Measurements from ENCODE around the gene DYNLRB2. TPM values are rescaled to one million over a fixed set of nuclear protein-coding genes. Genes with fewer than 3 reads are reported as not detected.

DYNLRB2 gene
- total and polyA plus RNA-seq, 9 of the 15 experiments (the other 6 are each of a cell fraction or from before 2014, with no cell fraction given) = not detected

DNA sequence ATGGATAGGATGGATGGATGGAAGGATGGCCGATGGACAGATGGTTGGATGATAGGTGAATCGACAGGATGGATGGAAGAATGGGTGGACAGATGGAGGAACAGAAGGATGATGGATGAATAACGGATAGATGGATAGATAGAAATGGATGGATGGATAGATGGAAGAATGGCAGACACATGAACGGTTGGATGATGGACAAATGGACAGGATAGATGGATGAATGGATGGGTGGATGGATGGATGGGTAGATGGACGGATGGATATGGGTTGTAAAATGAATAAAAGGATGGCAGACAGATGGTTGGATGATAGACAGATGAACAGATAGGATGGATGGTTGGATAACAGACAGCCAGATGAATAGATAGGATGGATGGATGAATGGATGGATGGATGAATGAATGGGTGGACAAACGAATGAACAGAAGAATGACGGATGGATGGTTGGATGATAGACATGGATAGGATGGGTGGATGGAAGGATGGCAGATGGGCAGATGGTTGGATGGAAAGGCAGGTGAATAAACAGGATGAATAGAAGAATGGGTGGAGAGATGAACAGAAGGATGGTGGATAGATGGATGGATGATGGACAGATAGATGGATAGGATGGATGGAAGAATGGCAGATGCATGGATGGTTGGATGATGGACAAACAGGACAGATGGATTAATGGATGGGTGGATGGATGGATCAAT lies 55.9 kb downstream of the DYNLRB2 start (continued):
- TF ChIP-seq, protein P1, sequence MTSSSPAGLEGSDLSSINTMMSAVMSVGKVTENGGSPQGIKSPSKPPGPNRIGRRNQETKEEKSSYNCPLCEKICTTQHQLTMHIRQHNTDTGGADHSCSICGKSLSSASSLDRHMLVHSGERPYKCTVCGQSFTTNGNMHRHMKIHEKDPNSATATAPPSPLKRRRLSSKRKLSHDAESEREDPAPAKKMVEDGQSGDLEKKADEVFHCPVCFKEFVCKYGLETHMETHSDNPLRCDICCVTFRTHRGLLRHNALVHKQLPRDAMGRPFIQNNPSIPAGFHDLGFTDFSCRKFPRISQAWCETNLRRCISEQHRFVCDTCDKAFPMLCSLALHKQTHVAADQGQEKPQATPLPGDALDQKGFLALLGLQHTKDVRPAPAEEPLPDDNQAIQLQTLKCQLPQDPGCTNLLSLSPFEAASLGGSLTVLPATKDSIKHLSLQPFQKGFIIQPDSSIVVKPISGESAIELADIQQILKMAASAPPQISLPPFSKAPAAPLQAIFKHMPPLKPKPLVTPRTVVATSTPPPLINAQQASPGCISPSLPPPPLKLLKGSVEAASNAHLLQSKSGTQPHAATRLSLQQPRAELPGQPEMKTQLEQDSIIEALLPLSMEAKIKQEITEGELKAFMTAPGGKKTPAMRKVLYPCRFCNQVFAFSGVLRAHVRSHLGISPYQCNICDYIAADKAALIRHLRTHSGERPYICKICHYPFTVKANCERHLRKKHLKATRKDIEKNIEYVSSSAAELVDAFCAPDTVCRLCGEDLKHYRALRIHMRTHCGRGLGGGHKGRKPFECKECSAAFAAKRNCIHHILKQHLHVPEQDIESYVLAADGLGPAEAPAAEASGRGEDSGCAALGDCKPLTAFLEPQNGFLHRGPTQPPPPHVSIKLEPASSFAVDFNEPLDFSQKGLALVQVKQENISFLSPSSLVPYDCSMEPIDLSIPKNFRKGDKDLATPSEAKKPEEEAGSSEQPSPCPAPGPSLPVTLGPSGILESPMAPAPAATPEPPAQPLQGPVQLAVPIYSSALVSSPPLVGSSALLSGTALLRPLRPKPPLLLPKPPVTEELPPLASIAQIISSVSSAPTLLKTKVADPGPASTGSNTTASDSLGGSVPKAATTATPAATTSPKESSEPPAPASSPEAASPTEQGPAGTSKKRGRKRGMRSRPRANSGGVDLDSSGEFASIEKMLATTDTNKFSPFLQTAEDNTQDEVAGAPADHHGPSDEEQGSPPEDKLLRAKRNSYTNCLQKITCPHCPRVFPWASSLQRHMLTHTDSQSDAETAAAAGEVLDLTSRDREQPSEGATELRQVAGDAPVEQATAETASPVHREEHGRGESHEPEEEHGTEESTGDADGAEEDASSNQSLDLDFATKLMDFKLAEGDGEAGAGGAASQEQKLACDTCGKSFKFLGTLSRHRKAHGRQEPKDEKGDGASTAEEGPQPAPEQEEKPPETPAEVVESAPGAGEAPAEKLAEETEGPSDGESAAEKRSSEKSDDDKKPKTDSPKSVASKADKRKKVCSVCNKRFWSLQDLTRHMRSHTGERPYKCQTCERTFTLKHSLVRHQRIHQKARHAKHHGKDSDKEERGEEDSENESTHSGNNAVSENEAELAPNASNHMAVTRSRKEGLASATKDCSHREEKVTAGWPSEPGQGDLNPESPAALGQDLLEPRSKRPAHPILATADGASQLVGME (CRISPR knock-in tag; IDR thresholded peaks at IDR 0.05) = no peak
- TF ChIP-seq ZNF12 (CRISPR knock-in tag; IDR thresholded peaks at IDR 0.05) (no peak), FOS (IDR thresholded peaks at IDR 0.05; ENCODE audit: extremely low read depth, insufficient read length) (no peak)

DNA sequence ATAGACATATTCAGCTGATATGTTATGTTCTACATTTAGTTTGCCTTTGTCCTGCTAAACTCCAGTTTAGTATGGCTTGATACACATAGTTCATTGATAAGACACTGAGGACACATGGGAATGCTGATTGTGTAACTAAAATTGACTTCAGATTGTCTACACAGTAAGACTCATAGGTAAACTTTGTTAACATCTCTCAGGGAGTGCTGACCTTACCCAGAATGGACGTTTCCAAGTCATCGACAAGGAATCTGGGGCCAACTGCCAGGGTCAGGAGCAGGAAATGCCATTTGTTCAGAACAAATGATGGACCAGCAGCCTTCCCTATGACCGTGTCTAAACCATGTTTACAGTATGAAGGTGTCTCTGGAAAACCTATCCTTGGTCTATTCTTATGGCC lies 58.7 kb downstream of the DYNLRB2 start:
- no peaks in the 10 kb centered on the region for H4K20me1 ChIP-seq (replicated peaks; ENCODE audit: control insufficient read depth, insufficient read depth, low read length)
- ATAC-seq (no peak), FAIRE-seq (no peak), DNase-seq (ENCODE audit: extremely low read depth in 1 of 4, low spot score in 3 of 4) (no peak)
- H3K9me3 ChIP-seq (replicated peaks; ENCODE audit: control insufficient read depth, insufficient read depth, low read depth, low read length) = no peaks in the 10 kb centered on the region
- no peak overlapping the region for H3K27ac ChIP-seq (ENCODE audit: extremely low read depth, low read depth, low read length)
- no peak overlapping the region for H3K4me3 ChIP-seq
- no peak overlapping the region for H3K9ac ChIP-seq (ENCODE audit: insufficient read depth in 1 of 2, low read depth in 2 of 2, low read length in 2 of 2)
- H3K79me2 ChIP-seq (ENCODE audit: control insufficient read depth, insufficient read depth, low read length) = no peaks in the 10 kb centered on the region
- WGBS (ENCODE audit: insufficient coverage, low coverage, missing lambda C conversion rate) = 0% methylated on average over 3 of the region's 3 CpGs
- in situ Hi-C loops (cut with MboI) = no loop called here
- H3K9me1 ChIP-seq (ENCODE audit: control insufficient read depth, insufficient read depth, low read length) = no peaks in the 10 kb centered on the region
- H3K4me2 ChIP-seq (ENCODE audit: insufficient read depth, low read length) = no peak overlapping the region
- BruUV-seq (replicated peaks) = no TSS peak
- H3K27me3 ChIP-seq (ENCODE audit: control insufficient read depth in 2 of 2, insufficient read depth in 2 of 2, low read length in 2 of 2) = peaks cover 4 to 5% of the 10 kb centered on the region in 2 experiments; a peak in 4 of 5 replicates
- ChIA-PET POLR2A (no interaction called here), CTCF (ENCODE audit: low intra/inter-chr PET ratio) (no interaction called here)
- H3K36me3 ChIP-seq (ENCODE audit: control insufficient read depth, insufficient read depth, low read length) = no peaks in the 10 kb centered on the region
- intact Hi-C loops (cut with micrococcal nuclease) = no loop called here
- no peaks in the 10 kb centered on the region for H3K4me1 ChIP-seq (replicated peaks in 1 of 2; ENCODE audit: control insufficient read depth in 2 of 2, insufficient read depth in 2 of 2, low read length in 2 of 2)
- no peak overlapping the region for H2AFZ ChIP-seq (ENCODE audit: low read depth, low read length)
- TF ChIP-seq SMARCE1 (IDR thresholded peaks at IDR 0.05) (no peak), BRCA1 (IDR thresholded peaks at IDR 0.05) (no peak), BRCA1 (CRISPR knock-in tag; IDR thresholded peaks at IDR 0.05) (no peak), ZBTB8A (IDR thresholded peaks at IDR 0.05; ENCODE audit: partially characterized antibody) (no peak), CTBP1 (IDR thresholded peaks at IDR 0.05; ENCODE audit: borderline replicate concordance) (no peak), KLF13 (tag; IDR thresholded peaks at IDR 0.05; ENCODE audit: borderline replicate concordance, low read depth) (no peak), MEF2A (IDR thresholded peaks at IDR 0.05; ENCODE audit: control insufficient read depth, low read depth, low read length) (no peak)
- TF ChIP-seq, protein P2, sequence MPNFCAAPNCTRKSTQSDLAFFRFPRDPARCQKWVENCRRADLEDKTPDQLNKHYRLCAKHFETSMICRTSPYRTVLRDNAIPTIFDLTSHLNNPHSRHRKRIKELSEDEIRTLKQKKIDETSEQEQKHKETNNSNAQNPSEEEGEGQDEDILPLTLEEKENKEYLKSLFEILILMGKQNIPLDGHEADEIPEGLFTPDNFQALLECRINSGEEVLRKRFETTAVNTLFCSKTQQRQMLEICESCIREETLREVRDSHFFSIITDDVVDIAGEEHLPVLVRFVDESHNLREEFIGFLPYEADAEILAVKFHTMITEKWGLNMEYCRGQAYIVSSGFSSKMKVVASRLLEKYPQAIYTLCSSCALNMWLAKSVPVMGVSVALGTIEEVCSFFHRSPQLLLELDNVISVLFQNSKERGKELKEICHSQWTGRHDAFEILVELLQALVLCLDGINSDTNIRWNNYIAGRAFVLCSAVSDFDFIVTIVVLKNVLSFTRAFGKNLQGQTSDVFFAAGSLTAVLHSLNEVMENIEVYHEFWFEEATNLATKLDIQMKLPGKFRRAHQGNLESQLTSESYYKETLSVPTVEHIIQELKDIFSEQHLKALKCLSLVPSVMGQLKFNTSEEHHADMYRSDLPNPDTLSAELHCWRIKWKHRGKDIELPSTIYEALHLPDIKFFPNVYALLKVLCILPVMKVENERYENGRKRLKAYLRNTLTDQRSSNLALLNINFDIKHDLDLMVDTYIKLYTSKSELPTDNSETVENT (CRISPR knock-in tag; IDR thresholded peaks at IDR 0.05) = no peak
